NCI-H345 (cell line): ENCODE data around the gene ARL15.

Experiments
- DNase-seq: peaks from one replicate; lab custom pipeline; 2025; lab: John Stamatoyannopoulos, UW

The ARL15 gene

GRCh38 chr5:54313311-54314270 lies 3.2 kb upstream of the ARL15 start:
- DNase-seq: no peak

- no peak for DNase-seq
Observed at GRCh38 chr5:54312499-54312898, 2.1 kb upstream of the ARL15 start.

GRCh38 chr5:54311176-54311677 lies 854 bp upstream of the ARL15 start:
- peak; percentile 31 for DNase-seq

GRCh38 chr5:54309691-54310432 lies 511 bp downstream of the ARL15 start:
- peak; percentile 29 for DNase-seq

- no peak for DNase-seq
Observed at GRCh38 chr5:54309276-54309675, 1.1 kb downstream of the ARL15 start.

GRCh38 chr5:54307583-54307982 lies 2.8 kb downstream of the ARL15 start:
- DNase-seq: no peak

- DNase-seq: no peak
Observed at GRCh38 chr5:54306893-54307292, 3.5 kb downstream of the ARL15 start.

- DNase-seq: no peak
Observed at GRCh38 chr5:54305737-54306136, 4.6 kb downstream of the ARL15 start.

- DNase-seq: no peak
Observed at GRCh38 chr5:54304040-54304439, 6.3 kb downstream of the ARL15 start.

- no peak for DNase-seq
Observed at GRCh38 chr5:54302267-54302687, 8.1 kb downstream of the ARL15 start.

GRCh38 chr5:54301849-54302248 lies 8.5 kb downstream of the ARL15 start:
- DNase-seq: no peak

GRCh38 chr5:54301220-54301619 lies 9.2 kb downstream of the ARL15 start:
- DNase-seq: no peak

- DNase-seq: no peak
Observed at GRCh38 chr5:54298947-54299346, 11.4 kb downstream of the ARL15 start.

GRCh38 chr5:54296386-54296785 lies 14.0 kb downstream of the ARL15 start:
- peak; percentile 48 for DNase-seq

- no peak for DNase-seq
Observed at GRCh38 chr5:54295651-54296276, 14.6 kb downstream of the ARL15 start.

GRCh38 chr5:54294097-54294667 lies 16.2 kb downstream of the ARL15 start:
- no peak for DNase-seq

- no peak for DNase-seq
Observed at GRCh38 chr5:54292866-54293265, 17.5 kb downstream of the ARL15 start.

GRCh38 chr5:54291498-54291897 lies 18.9 kb downstream of the ARL15 start:
- no peak for DNase-seq

- DNase-seq: no peak
Observed at GRCh38 chr5:54289769-54290168, 20.6 kb downstream of the ARL15 start.

GRCh38 chr5:54288568-54289217 lies 21.7 kb downstream of the ARL15 start:
- no peak for DNase-seq

- no peak for DNase-seq
Observed at GRCh38 chr5:54285686-54286085, 24.7 kb downstream of the ARL15 start.

GRCh38 chr5:54284586-54284985 lies 25.8 kb downstream of the ARL15 start:
- DNase-seq: no peak
